GM12878 (cell line): ENCODE results near the gene NTM. TPM values are rescaled to one million over a fixed set of nuclear protein-coding genes. Genes with fewer than 3 reads are reported as not detected.

Source experiments
- ATAC-seq: fragments of 200-7000 bp; cut with Tn5 transposase; 3 replicates; pipeline ENCODE4 v1.9.1; 2020; ENCODE audit warnings: mild to moderate bottlenecking, moderate library complexity
- BruUV-seq: library from RNA; stranded (reverse); fragments of 400-500 nt; replicated peaks from 2 replicates; lab custom pipeline; 2021; lab: Mats Ljungman, UMichigan
- CTCF ChIA-PET: fragments of 300-600 bp; sonication (Branson Sonifier 250); formaldehyde crosslinking; extraction: SDS; loops from one replicate; lab custom pipeline; 2021; ENCODE audit warnings: inconsistent platforms; lab: Yijun Ruan, JAX
- POLR2A ChIA-PET: fragments of 350-600 bp; formaldehyde crosslinking; extraction: SDS; loops from one replicate; lab custom pipeline; 2021; ENCODE audit warnings: inconsistent platforms; lab: Charles Lee
- RAD21 ChIA-PET: fragments of 300-600 bp; sonication (Branson Sonifier 250); formaldehyde crosslinking; loops from one replicate; lab custom pipeline; 2023; ENCODE audit warnings: antibody characterized with exemption; ENCODE audit not compliant: unreplicated experiment; lab: Charles Lee
- SMC1A ChIA-PET: fragments of 300-600 bp; sonication (Branson Sonifier 250); formaldehyde crosslinking; loops from one replicate; lab custom pipeline; 2023; ENCODE audit not compliant: unreplicated experiment, uncharacterized antibody; lab: Charles Lee
- DNase-seq: peaks from one replicate; pipeline ENCODE4 v3.0.0-alpha.2; 2011; ENCODE audit warnings: low read depth, low spot score
- FAIRE-seq: peaks from 3 replicates; lab custom pipeline; 2011; peaks lifted over from hg19 to GRCh38; lab: Jason Lieb, UNC
- H2AFZ ChIP-seq: 2 replicates; pipeline ENCODE4 v1.6.0; 2011; ENCODE audit warnings: low read depth, low read length, control low read depth; ENCODE audit not compliant: control insufficient read depth
- H3K27ac ChIP-seq: 2 replicates; pipeline ENCODE4 v1.5.1; 2011; ENCODE audit warnings: control low read depth; ENCODE audit not compliant: control insufficient read depth, insufficient read depth
- H3K27me3 ChIP-seq, 2 experiments: replicated peaks in 1 of 2; 2 replicates each; pipeline versions ENCODE4 v1.6.0 to v1.6.1; 2011; ENCODE audit warnings: low read length in 1 of 2; ENCODE audit not compliant: control insufficient read depth in 2 of 2, insufficient read depth in 2 of 2
- H3K36me3 ChIP-seq, 2 experiments: 2 replicates each; pipeline ENCODE4 v1.5.1; 2011; ENCODE audit warnings: low read length in 1 of 2; ENCODE audit not compliant: control insufficient read depth in 2 of 2, insufficient read depth in 2 of 2
- H3K4me1 ChIP-seq: 2 replicates; pipeline ENCODE4 v1.6.1; 2011; ENCODE audit warnings: mild to moderate bottlenecking, low read length, moderate library complexity, mixed read lengths; ENCODE audit not compliant: control insufficient read depth, insufficient read depth
- H3K4me2 ChIP-seq: 2 replicates; pipeline ENCODE4 v1.6.0; 2011; ENCODE audit warnings: control low read depth; ENCODE audit not compliant: control insufficient read depth, insufficient read depth
- H3K4me3 ChIP-seq: fragments of 200-600 bp; sonication (generic); 2 replicates; pipeline ENCODE4 v1.5.1; 2016
- H3K79me2 ChIP-seq: 2 replicates; pipeline ENCODE4 v1.6.0; 2011; ENCODE audit warnings: low read length; ENCODE audit not compliant: control insufficient read depth, insufficient read depth
- H3K9ac ChIP-seq: 2 replicates; pipeline ENCODE4 v1.8.0; 2011; ENCODE audit warnings: low read length, control low read depth, mixed read lengths; ENCODE audit not compliant: control insufficient read depth, insufficient read depth
- H3K9me3 ChIP-seq: replicated peaks from 3 replicates; pipeline ENCODE4 v1.5.1; 2011; ENCODE audit warnings: mild to moderate bottlenecking, low read length; ENCODE audit not compliant: control insufficient read depth, insufficient read depth
- H4K20me1 ChIP-seq: 2 replicates; pipeline ENCODE4 v1.6.0; 2011; ENCODE audit not compliant: control insufficient read depth, insufficient read depth
- ATF7 ChIP-seq: fragments of 450-650 bp; IDR thresholded peaks from 2 replicates; pipeline ENCODE4 v1.6.1; 2016; ENCODE audit warnings: low read depth, mild to moderate bottlenecking
- BCL11A ChIP-seq: IDR thresholded peaks from 2 replicates; pipeline ENCODE4 v1.6.1; 2011; ENCODE audit warnings: low read depth, low read length
- E2F8 ChIP-seq: fragments of 450-650 bp; IDR thresholded peaks from 2 replicates; pipeline ENCODE4 v1.6.1; 2018; ENCODE audit warnings: mild to moderate bottlenecking, low read depth, moderate library complexity; ENCODE audit not compliant: partially characterized antibody
- ELK1 ChIP-seq: IDR thresholded peaks from 2 replicates; pipeline ENCODE4 v1.6.1; 2012; ENCODE audit warnings: low read depth, low read length, improper control_type of control experiment
- HCFC1 ChIP-seq: fragments of 150-350 bp; IDR thresholded peaks from 2 replicates; pipeline ENCODE4 v1.6.1; 2014; ENCODE audit warnings: low read length
- HDAC2 ChIP-seq: fragments of 200-600 bp; sonication (generic); IDR thresholded peaks from 2 replicates; pipeline ENCODE4 v1.6.1; 2017
- HDAC6 ChIP-seq: fragments of 200-600 bp; sonication (generic); IDR thresholded peaks from one replicate; pipeline ENCODE4 v1.8.0; 2017; ENCODE audit warnings: antibody characterized with exemption; ENCODE audit not compliant: unreplicated experiment
- IKZF1 ChIP-seq: fragments of 450-650 bp; conservative IDR thresholded peaks from 2 replicates; pipeline ENCODE4 v1.6.1; 2017; ENCODE audit warnings: antibody characterized with exemption, mild to moderate bottlenecking
- MTA2 ChIP-seq: fragments of 450-650 bp; IDR thresholded peaks from 2 replicates; pipeline ENCODE4 v1.6.1; 2016; ENCODE audit warnings: low read depth, mild to moderate bottlenecking, moderate library complexity
- PAX8 ChIP-seq: fragments of 450-650 bp; IDR thresholded peaks from 2 replicates; pipeline ENCODE4 v1.6.1; 2017; ENCODE audit warnings: mild to moderate bottlenecking, moderate library complexity
- PBX3 ChIP-seq: IDR thresholded peaks from 2 replicates; pipeline ENCODE4 v1.6.1; 2011; ENCODE audit warnings: mild to moderate bottlenecking, low read depth, low read length, moderate library complexity; ENCODE audit not compliant: insufficient replicate concordance
- POLR2AphosphoS5 ChIP-seq: IDR thresholded peaks from 2 replicates; pipeline ENCODE4 v1.6.1; 2011; ENCODE audit warnings: mild to moderate bottlenecking, low read length, inconsistent platforms
- POU2F2 ChIP-seq: IDR thresholded peaks from 3 replicates; pipeline ENCODE4 v1.6.1; 2011; ENCODE audit warnings: low read depth, mild to moderate bottlenecking, low read length, borderline replicate concordance
- TCF12 ChIP-seq: IDR thresholded peaks from 2 replicates; pipeline ENCODE4 v1.6.1; 2011; ENCODE audit warnings: low read depth, mild to moderate bottlenecking, low read length
- USF1 ChIP-seq: IDR thresholded peaks from 2 replicates; pipeline ENCODE4 v1.6.1; 2011; ENCODE audit warnings: borderline replicate concordance, low read depth, mild to moderate bottlenecking, moderate library complexity, mixed read lengths, low read length; ENCODE audit not compliant: insufficient read depth; ENCODE audit errors: extremely low read length
- WRNIP1 ChIP-seq: IDR thresholded peaks from 2 replicates; pipeline ENCODE4 v1.6.1; 2011; ENCODE audit warnings: low read depth, low read length, improper control_type of control experiment, borderline replicate concordance
- ZNF274 ChIP-seq: IDR thresholded peaks from one replicate; pipeline ENCODE4 v1.8.0; 2011; ENCODE audit not compliant: insufficient read length, insufficient read depth
- ZNF622 ChIP-seq: fragments of 450-650 bp; IDR thresholded peaks from 2 replicates; pipeline ENCODE4 v1.6.1; 2017; ENCODE audit warnings: mild to moderate bottlenecking, inconsistent platforms
- ZSCAN29 ChIP-seq: fragments of 450-650 bp; IDR thresholded peaks from 2 replicates; pipeline ENCODE4 v1.6.1; 2017; ENCODE audit warnings: mild to moderate bottlenecking, moderate library complexity
- whole genome bisulfite sequencing: methylation state at CpG from one replicate; pipeline ENCODE4 v1.1.6; 2016; ENCODE audit warnings: low lambda C conversion rate; ENCODE audit not compliant: insufficient replicate concordance, insufficient coverage; ENCODE audit errors: missing lambda C conversion rate; 5-methylcytosine and 5-hydroxymethylcytosine counted together
- in situ Hi-C: fragments of 300-500 bp; cut with MboI; formaldehyde crosslinking; loops from 9 replicates; pipeline ENCODE4 v1.14.3; 2018; ENCODE audit warnings: mixed read lengths
- intact Hi-C: fragments of 100-400 bp; cut with micrococcal nuclease; formaldehyde crosslinking; loops from one replicate; pipeline ENCODE4 v1.14.2; 2022; ENCODE audit not compliant: unreplicated experiment
- polyA plus RNA-seq, 11 experiments: library from polyadenylated mRNA; depleted of rRNA in 4 of 11; unstranded in 6 of 11; stranded (reverse) in 5 of 11; fragments of >200 nt; fragmentation: Nextera tagmentation in 4 of 11; fragmentation: Illumina TruSeq in 1 of 11; extraction: Ambion mirVana in 4 of 11; extraction: Trizol in 1 of 11; gene quantifications; 1 replicate in 1 of 11; 2 replicates in 10 of 11; pipeline versions ENCODE4 v1.2.1 to v1.2.3, GENCODE V29; 2011 to 2016; ENCODE audit warnings: inconsistent platforms in 2 of 11, missing spikeins in 2 of 11, low read depth in 1 of 11
- total RNA-seq, 4 experiments: library from RNA; depleted of rRNA in 3 of 4; stranded (reverse); fragments of >200 nt in 3 of 4; fragmentation: Illumina TruSeq in 1 of 4; extraction: Trizol in 1 of 4; gene quantifications; 2 replicates each; pipeline versions ENCODE4 v1.2.1 to v1.2.3, GENCODE V29; 2013 to 2021

The NTM gene
- total and polyA plus RNA-seq, 10 of the 15 experiments (the other 5 are each of a cell fraction or from before 2014, with no cell fraction given), result not detected

- TF ChIP-seq PBX3, result no peak
- TF ChIP-seq WRNIP1, result no peak
- no peak for TF ChIP-seq MTA2
- no peak for TF ChIP-seq IKZF1
- no peak for TF ChIP-seq BCL11A
- no peak for TF ChIP-seq ZSCAN29
Observed at GRCh38 chr11:131895865-131896264, 525.5 kb downstream of the NTM start (continued).

GRCh38 chr11:131896978-131897615, 526.7 kb downstream of the NTM start:
- ChIA-PET CTCF (no interaction called here), SMC1A (interaction anchor here (2.4 kb wide), 1 partner anchor 29 kb away, joined by 8 read pairs; no protein-coding TSS in a partner anchor), RAD21 (no interaction called here)
- 90% methylated on average over 8 of the region's 8 CpGs for WGBS
- H3K9ac ChIP-seq, result no peak overlapping the region
- no peaks in the 10 kb centered on the region for H3K27me3 ChIP-seq
- H3K9me3 ChIP-seq, result no peaks in the 10 kb centered on the region; the same call in 1 of the 3 replicates
- ATAC-seq, result no peak
- H2AFZ ChIP-seq, result no peak overlapping the region
- no peak overlapping the region for H3K4me3 ChIP-seq
- DNase-seq, result no peak
- no peaks in the 10 kb centered on the region for H3K36me3 ChIP-seq
- no peaks in the 10 kb centered on the region for H3K79me2 ChIP-seq
- intact Hi-C loops, result no loop called here
- no peak overlapping the region for H3K4me2 ChIP-seq
- no peak for FAIRE-seq
- peaks cover 30% of the 10 kb centered on the region for H3K4me1 ChIP-seq
- no peaks in the 10 kb centered on the region for H4K20me1 ChIP-seq
- no peak for TF ChIP-seq ZNF274
- no peak for TF ChIP-seq TCF12
- TF ChIP-seq HDAC2, result no peak
- no peak for TF ChIP-seq POU2F2
- no peak for TF ChIP-seq ZNF622
- TF ChIP-seq HCFC1, result no peak
- TF ChIP-seq PAX8, result no peak
- no peak for TF ChIP-seq ELK1
- TF ChIP-seq POLR2AphosphoS5, result no peak
- TF ChIP-seq HDAC6, result no peak
- TF ChIP-seq E2F8, result no peak
- TF ChIP-seq USF1, result no peak
- TF ChIP-seq ATF7, result no peak
- TF ChIP-seq, all 136 proteins: peak for 0
- no TSS peak for BruUV-seq
- in situ Hi-C loops, result no loop called here
- H3K27ac ChIP-seq, result no peak overlapping the region
- POLR2A ChIA-PET, result no interaction called here
